Right forelimb (tissue), 1 donor: ENCODE results near the gene ATIC.

Experiments used
- DNase-seq: peaks from one replicate; pipeline ENCODE4 v3.0.0-alpha.2; 2018

Gene ATIC

GRCh38 chr2:215361876-215362561, 50.2 kb downstream of the ATIC start:
- DNase-seq = no peak

GRCh38 chr2:215362562-215362904, 50.7 kb downstream of the ATIC start:
- no peak for DNase-seq

- DNase-seq = no peak
These were observed 51.2 kb downstream of the ATIC start for GRCh38 chr2:215363039-215363438.

- no peak for DNase-seq
These were observed 51.8 kb downstream of the ATIC start for GRCh38 chr2:215363461-215364156.

- DNase-seq = no peak
These were observed 52.6 kb downstream of the ATIC start for GRCh38 chr2:215364157-215365155.

GRCh38 chr2:215365184-215365658, 53.4 kb downstream of the ATIC start:
- DNase-seq = no peak

- no peak for DNase-seq
These were observed 54.7 kb downstream of the ATIC start for GRCh38 chr2:215366440-215367032.

- no peak for DNase-seq
These were observed 56.0 kb downstream of the ATIC start for GRCh38 chr2:215367662-215368492.

GRCh38 chr2:215368493-215368809, 56.6 kb downstream of the ATIC start:
- no peak for DNase-seq

GRCh38 chr2:215369181-215369760, 57.4 kb downstream of the ATIC start:
- no peak for DNase-seq

- DNase-seq = no peak
These were observed 58.5 kb downstream of the ATIC start for GRCh38 chr2:215370112-215370965.

GRCh38 chr2:215371915-215372897, 60.3 kb downstream of the ATIC start:
- no peak for DNase-seq

GRCh38 chr2:215372968-215373649, 61.2 kb downstream of the ATIC start:
- DNase-seq = no peak

- no peak for DNase-seq
These were observed 62.1 kb downstream of the ATIC start for GRCh38 chr2:215374002-215374401.

- no peak for DNase-seq
These were observed 63.0 kb downstream of the ATIC start for GRCh38 chr2:215374642-215375466.

- no peak for DNase-seq
These were observed 63.6 kb downstream of the ATIC start for GRCh38 chr2:215375467-215375830.

- DNase-seq = no peak
These were observed 64.4 kb downstream of the ATIC start for GRCh38 chr2:215376103-215376780.
